H1 (cell line): ENCODE measurements around the gene EIF2S1. TPM values are rescaled to one million over a fixed set of nuclear protein-coding genes. Genes with fewer than 3 reads are reported as not detected.

Source experiments
- CTCF ChIA-PET: fragments of 300-600 bp; sonication (Branson Sonifier 250); formaldehyde crosslinking; loops from one replicate; lab custom pipeline; 2021; ENCODE audit not compliant: partially characterized antibody; lab: Charles Lee
- POLR2A ChIA-PET: fragments of 300-600 bp; sonication (Branson Sonifier 250); formaldehyde crosslinking; loops from one replicate; lab custom pipeline; 2021; ENCODE audit warnings: inconsistent platforms; ENCODE audit not compliant: partially characterized antibody; lab: Charles Lee
- DNase-seq, 2 experiments: peaks; one replicate each; pipeline versions ENCODE4 v3.0.0 to v3.0.0-alpha.2; 2010 to 2022; ENCODE audit warnings: low spot score in 2 of 2, low read depth in 1 of 2, mixed read lengths in 1 of 2
- FAIRE-seq: peaks from 2 replicates; lab custom pipeline; 2011; peaks lifted over from hg19 to GRCh38; lab: Jason Lieb, UNC
- H2AFZ ChIP-seq: 2 replicates; pipeline ENCODE4 v1.8.1; 2012; ENCODE audit warnings: low read length, inconsistent platforms
- H2AK5ac ChIP-seq: 2 replicates; pipeline ENCODE4 v1.6.1; 2013; ENCODE audit warnings: low read depth, low read length
- H2BK120ac ChIP-seq: replicated peaks from 2 replicates; pipeline ENCODE3; 2013; ENCODE audit warnings: low read depth, low read length, inconsistent platforms
- H2BK12ac ChIP-seq: 2 replicates; pipeline ENCODE4 v1.6.1; 2013; ENCODE audit warnings: low read depth, low read length
- H2BK15ac ChIP-seq: 2 replicates; pipeline ENCODE4 v1.6.1; 2013; ENCODE audit warnings: low read length
- H2BK20ac ChIP-seq: 2 replicates; pipeline ENCODE4 v1.6.1; 2013; ENCODE audit warnings: low read length
- H2BK5ac ChIP-seq: 2 replicates; pipeline ENCODE4 v1.6.1; 2013; ENCODE audit warnings: low read depth, low read length
- H3K14ac ChIP-seq: 2 replicates; pipeline ENCODE4 v1.6.1; 2013; ENCODE audit warnings: inconsistent platforms; ENCODE audit not compliant: insufficient read length
- H3K18ac ChIP-seq: 2 replicates; pipeline ENCODE4 v1.6.1; 2013; ENCODE audit warnings: low read length; ENCODE audit errors: extremely low read depth
- H3K23ac ChIP-seq: 2 replicates; pipeline ENCODE4 v1.6.1; 2013; ENCODE audit warnings: inconsistent platforms; ENCODE audit not compliant: insufficient read length
- H3K23me2 ChIP-seq: 2 replicates; pipeline ENCODE4 v1.6.1; 2013; ENCODE audit warnings: low read depth, low read length
- H3K27ac ChIP-seq: 2 replicates; pipeline ENCODE4 v1.6.1; 2011; ENCODE audit warnings: low read depth, low read length, inconsistent platforms
- H3K27me3 ChIP-seq, 4 experiments: replicated peaks in 1 of 4; 1 replicate in 1 of 4; 2 replicates in 3 of 4; pipeline versions ENCODE4 v1.6.1 to v1.8.1; 2011 to 2013; ENCODE audit warnings: low read length in 3 of 4, mild to moderate bottlenecking in 3 of 4, inconsistent platforms in 2 of 4, mixed read lengths in 2 of 4, moderate library complexity in 1 of 4; ENCODE audit not compliant: control insufficient read depth in 3 of 4, insufficient read depth in 3 of 4; ENCODE audit errors: extremely low read depth in 1 of 4
- H3K36me3 ChIP-seq, 4 experiments: 2 replicates each; pipeline versions ENCODE4 v1.6.1 to v1.8.1; 2011 to 2013; ENCODE audit warnings: mild to moderate bottlenecking in 4 of 4, low read length in 3 of 4, moderate library complexity in 2 of 4, control low read depth in 1 of 4, inconsistent platforms in 1 of 4; ENCODE audit not compliant: insufficient read depth in 4 of 4, control insufficient read depth in 2 of 4
- H3K4ac ChIP-seq: replicated peaks from 2 replicates; pipeline ENCODE3; 2013; ENCODE audit warnings: low read length, low read depth, mixed read lengths, inconsistent platforms; ENCODE audit not compliant: insufficient read length
- H3K4me1 ChIP-seq, 4 experiments: replicated peaks in 1 of 4; 1 replicate in 1 of 4; 2 replicates in 3 of 4; pipeline versions ENCODE4 v1.6.1 to v1.8.1; 2011 to 2013; ENCODE audit warnings: low read length in 3 of 4, inconsistent platforms in 2 of 4, mixed read lengths in 1 of 4; ENCODE audit not compliant: insufficient read depth in 4 of 4, control insufficient read depth in 3 of 4
- H3K4me2 ChIP-seq, 2 experiments: 2 replicates each; pipeline versions ENCODE4 v1.6.1 to v1.8.1; 2011 to 2013; ENCODE audit warnings: low read depth in 2 of 2, low read length in 2 of 2, control low read depth in 1 of 2, inconsistent platforms in 1 of 2, mild to moderate bottlenecking in 1 of 2; ENCODE audit not compliant: insufficient read depth in 1 of 2
- H3K4me3 ChIP-seq, 4 experiments: fragments of 200-600, 300-600 bp in 1 of 4; sonication (generic), shearing (Covaris generic), sonication (Bioruptor Twin) in 1 of 4; 2 replicates each; pipeline versions ENCODE4 v1.5.1 to v1.8.1; 2011 to 2016; ENCODE audit warnings: low read length in 4 of 4, low read depth in 3 of 4, control low read depth in 2 of 4, inconsistent platforms in 2 of 4, mild to moderate bottlenecking in 2 of 4, mixed read lengths in 1 of 4, moderate library complexity in 1 of 4; ENCODE audit not compliant: insufficient read depth in 2 of 4; ENCODE audit errors: extremely low read depth in 1 of 4
- H3K56ac ChIP-seq: replicated peaks from 2 replicates; pipeline ENCODE3; 2013; ENCODE audit warnings: low read depth, mild to moderate bottlenecking, mixed read lengths, low read length, inconsistent platforms; ENCODE audit not compliant: insufficient read length
- H3K79me1 ChIP-seq: 2 replicates; pipeline ENCODE4 v1.6.1; 2013; ENCODE audit warnings: low read depth, low read length, control low read depth
- H3K79me2 ChIP-seq, 2 experiments: 2 replicates each; pipeline versions ENCODE4 v1.6.1 to v1.8.1; 2012 to 2013; ENCODE audit warnings: low read length in 2 of 2, mild to moderate bottlenecking in 2 of 2, inconsistent platforms in 1 of 2; ENCODE audit not compliant: insufficient read depth in 2 of 2, control insufficient read depth in 1 of 2
- H3K9ac ChIP-seq, 4 experiments: replicated peaks in 1 of 4; 1 replicate in 1 of 4; 2 replicates in 3 of 4; pipeline versions ENCODE4 v1.6.1 to v1.8.1; 2011 to 2013; ENCODE audit warnings: low read depth in 3 of 4, low read length in 3 of 4, control low read depth in 2 of 4, mild to moderate bottlenecking in 2 of 4, moderate library complexity in 2 of 4, inconsistent platforms in 1 of 4; ENCODE audit errors: extremely low read depth in 1 of 4
- H3K9me3 ChIP-seq, 2 experiments: 2 replicates each; pipeline versions ENCODE4 v1.6.1 to v1.8.1; 2012 to 2013; ENCODE audit warnings: mild to moderate bottlenecking in 2 of 2, moderate library complexity in 2 of 2, control low read depth in 1 of 2, inconsistent platforms in 1 of 2, low read depth in 1 of 2, low read length in 1 of 2, mixed read lengths in 1 of 2; ENCODE audit not compliant: insufficient read depth in 2 of 2
- H4K20me1 ChIP-seq, 2 experiments: replicated peaks in 1 of 2; 2 replicates each; pipeline versions ENCODE3 to v1.8.1; 2011 to 2013; ENCODE audit warnings: inconsistent platforms in 2 of 2, low read length in 2 of 2, mild to moderate bottlenecking in 1 of 2; ENCODE audit not compliant: insufficient read depth in 2 of 2, control insufficient read depth in 1 of 2
- H4K5ac ChIP-seq: 2 replicates; pipeline ENCODE4 v1.6.1; 2013; ENCODE audit warnings: low read length, low read depth, mixed read lengths, inconsistent platforms; ENCODE audit not compliant: insufficient read length
- H4K8ac ChIP-seq: 2 replicates; pipeline ENCODE4 v1.8.0; 2013; ENCODE audit warnings: mild to moderate bottlenecking, moderate library complexity, low read length, inconsistent platforms; ENCODE audit not compliant: insufficient read depth; ENCODE audit errors: extremely low read depth
- H4K91ac ChIP-seq: replicated peaks from 2 replicates; pipeline ENCODE3; 2013; ENCODE audit warnings: low read length, mixed read lengths, inconsistent platforms; ENCODE audit not compliant: insufficient read length
- CHD2 ChIP-seq: IDR thresholded peaks from 2 replicates; pipeline ENCODE4 v1.6.1; 2012; ENCODE audit warnings: low read length, improper control_type of control experiment
- KDM1A ChIP-seq: fragments of 200-600, 300-600 bp; sonication (generic); IDR thresholded peaks from 2 replicates; pipeline ENCODE4 v1.7.1; 2016; ENCODE audit warnings: mild to moderate bottlenecking, low read length, borderline replicate concordance
- NRF1 ChIP-seq: IDR thresholded peaks from 2 replicates; pipeline ENCODE4 v1.6.1; 2011; ENCODE audit warnings: mild to moderate bottlenecking, low read depth, low read length, improper control_type of control experiment
- SIX5 ChIP-seq: IDR thresholded peaks from 2 replicates; pipeline ENCODE4 v1.6.1; 2011; ENCODE audit warnings: mild to moderate bottlenecking, low read depth, low read length
- SUZ12 ChIP-seq: fragments of 200-600 bp; sonication (generic); IDR thresholded peaks from 2 replicates; pipeline ENCODE4 v1.6.1; 2012; ENCODE audit warnings: mild to moderate bottlenecking, inconsistent platforms, low read length, moderate library complexity, mixed read lengths
- YY1 ChIP-seq: IDR thresholded peaks from 2 replicates; pipeline ENCODE4 v1.6.1; 2011; ENCODE audit warnings: low read depth, mild to moderate bottlenecking, low read length
- ZNF274 ChIP-seq: IDR thresholded peaks from 2 replicates; pipeline ENCODE4 v1.7.0; 2012; ENCODE audit warnings: low read length, borderline replicate concordance; ENCODE audit errors: extremely low read depth
- WGBS, 2 experiments: shearing (Covaris generic) in 1 of 2; methylation state at CpG; one replicate each; pipeline versions ENCODE4 v1.1.6 to v1.1.7; 2013 to 2015; ENCODE audit warnings: low lambda C conversion rate in 2 of 2, mixed read lengths in 2 of 2, inconsistent platforms in 1 of 2, low coverage in 1 of 2, missing lambda C conversion rate in 1 of 2; ENCODE audit not compliant: insufficient replicate concordance in 2 of 2, insufficient coverage in 1 of 2, insufficient read length in 1 of 2; ENCODE audit errors: extremely low coverage in 1 of 2, missing lambda C conversion rate in 1 of 2; 5-methylcytosine and 5-hydroxymethylcytosine counted together
- polyA plus RNA-seq, 7 experiments: library from polyadenylated mRNA; depleted of rRNA in 3 of 7; stranded (reverse) in 5 of 7; unstranded in 2 of 7; fragments of >200 nt in 5 of 7; fragments of 200-250 nt in 2 of 7; gene quantifications; 1 replicate in 5 of 7; 2 replicates in 1 of 7; 4 replicates in 1 of 7; pipeline versions ENCODE4 v1.2.1 to v1.2.3, GENCODE V29; 2011 to 2013; ENCODE audit warnings: missing spikeins in 2 of 7, mixed read lengths in 2 of 7
- total RNA-seq: library from RNA; stranded (reverse); fragmentation: NEBNext Ultra II Directional; extraction: Animal tissue kit (Norgen Biotek cat#: 25700); gene quantifications from 2 replicates; pipeline ENCODE4 v1.2.1, GENCODE V29; 2021
- TF ChIP-seq, protein P1 (sequence below): IDR thresholded peaks from 2 replicates; pipeline ENCODE4 v1.6.1; 2011; ENCODE audit warnings: low read depth, mild to moderate bottlenecking, low read length; ENCODE audit not compliant: insufficient read depth
- TF ChIP-seq, protein P2 (sequence below): IDR thresholded peaks from 2 replicates; pipeline ENCODE4 v1.6.1; 2012; ENCODE audit warnings: inconsistent platforms

The EIF2S1 gene
- total and polyA plus RNA-seq, 2 of the 8 experiments (the other 6 are each of a cell fraction or from before 2014, with no cell fraction given): 35.1 to 146 TPM

DNA sequence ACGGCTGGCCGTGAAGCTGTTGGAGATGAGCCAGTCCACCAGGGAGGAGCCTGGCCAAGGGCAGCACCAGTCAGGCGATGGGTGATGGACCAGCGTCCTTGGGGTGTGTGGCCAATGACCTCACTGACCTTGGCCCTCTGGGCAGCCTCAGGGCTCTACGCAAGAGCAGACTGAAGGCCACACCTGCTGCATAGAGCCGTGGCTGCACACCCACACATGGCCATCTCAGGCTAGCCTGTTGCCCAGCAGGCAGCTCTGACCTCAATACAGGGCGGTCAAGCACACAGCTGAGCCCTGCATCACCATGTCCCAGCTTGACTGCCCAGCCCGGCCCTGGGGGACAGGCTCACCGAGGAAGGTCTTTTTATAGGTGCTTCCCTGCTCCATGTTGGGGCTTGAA, 32.7 kb downstream of the EIF2S1 start:
- Histone ChIP-seq H3K18ac (no peak overlapping the region; the same call in 1 of the 2 replicates), H3K4ac (no peak overlapping the region), H3K79me1 (no peaks in the 10 kb centered on the region), H4K8ac (no peak overlapping the region), H3K56ac (no peak overlapping the region), H2AFZ (no peak overlapping the region), H3K4me1 (no peaks in the 10 kb centered on the region; a peak in 1 of 7 replicates), H2BK15ac (no peak overlapping the region), H2BK12ac (no peak overlapping the region), H3K4me2 (no peak overlapping the region), H3K4me3 (no peak overlapping the region), H3K36me3 (no peaks in the 10 kb centered on the region), H3K27me3 (no peaks in the 10 kb centered on the region), H2BK20ac (no peak overlapping the region), H2BK120ac (no peak overlapping the region), H4K91ac (no peak overlapping the region), H3K27ac (no peak overlapping the region), H3K23ac (no peak overlapping the region), H2AK5ac (no peak overlapping the region), H3K9ac (no peak overlapping the region), H3K23me2 (no peaks in the 10 kb centered on the region), H3K79me2 (no peaks in the 10 kb centered on the region), H4K5ac (no peak overlapping the region), H2BK5ac (peak overlapping the region; percentile 21; the same call in 1 of the 2 replicates), H3K9me3 (no peaks in the 10 kb centered on the region), H3K14ac (no peak overlapping the region), H4K20me1 (no peaks in the 10 kb centered on the region)
- TF ChIP-seq SIX5 (no peak), YY1 (no peak), SUZ12 (no peak), ZNF274 (no peak), NRF1 (no peak), CHD2 (no peak), KDM1A (no peak)
- TF ChIP-seq, protein P1, sequence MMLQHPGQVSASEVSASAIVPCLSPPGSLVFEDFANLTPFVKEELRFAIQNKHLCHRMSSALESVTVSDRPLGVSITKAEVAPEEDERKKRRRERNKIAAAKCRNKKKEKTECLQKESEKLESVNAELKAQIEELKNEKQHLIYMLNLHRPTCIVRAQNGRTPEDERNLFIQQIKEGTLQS: no peak
- TF ChIP-seq, protein P2, sequence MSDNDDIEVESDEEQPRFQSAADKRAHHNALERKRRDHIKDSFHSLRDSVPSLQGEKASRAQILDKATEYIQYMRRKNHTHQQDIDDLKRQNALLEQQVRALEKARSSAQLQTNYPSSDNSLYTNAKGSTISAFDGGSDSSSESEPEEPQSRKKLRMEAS: no peak
- DNase-seq: no peak
- WGBS, 2 experiments: 89% methylated on average over 9 of the region's 9 CpGs; no CpG with 5 or more reads in 1 of the 2 experiments
- CTCF ChIA-PET: interaction anchor here (1.1 kb wide), 1 partner anchor 191 kb away, joined by 3 read pairs; no protein-coding TSS in a partner anchor
- FAIRE-seq: no peak
- POLR2A ChIA-PET: interaction anchor here (1.3 kb wide), 1 partner anchor 33 kb away, joined by 3 read pairs; the partner anchor contains the start of gene ATP6V1D
